Occipital lobe (tissue), 2 donors: ENCODE results near the gene MAP2K5. TPM values are rescaled to one million over a fixed set of nuclear protein-coding genes. Genes with fewer than 3 reads are reported as not detected.
A peak's percentile ranks its signal among the peaks of the same experiment; 100 is the strongest.

Experiments used
- DNase-seq: peaks from one replicate; lab custom pipeline; 2025; lab: John Stamatoyannopoulos, UW
- total RNA-seq: library from RNA; depleted of rRNA; stranded (reverse); fragments of >200 nt; gene quantifications from one replicate; pipeline ENCODE4 v1.2.3, GENCODE V29; 2014

Gene MAP2K5
- total RNA-seq, 1 donor from 2014 or later: 12.8 TPM

DNA sequence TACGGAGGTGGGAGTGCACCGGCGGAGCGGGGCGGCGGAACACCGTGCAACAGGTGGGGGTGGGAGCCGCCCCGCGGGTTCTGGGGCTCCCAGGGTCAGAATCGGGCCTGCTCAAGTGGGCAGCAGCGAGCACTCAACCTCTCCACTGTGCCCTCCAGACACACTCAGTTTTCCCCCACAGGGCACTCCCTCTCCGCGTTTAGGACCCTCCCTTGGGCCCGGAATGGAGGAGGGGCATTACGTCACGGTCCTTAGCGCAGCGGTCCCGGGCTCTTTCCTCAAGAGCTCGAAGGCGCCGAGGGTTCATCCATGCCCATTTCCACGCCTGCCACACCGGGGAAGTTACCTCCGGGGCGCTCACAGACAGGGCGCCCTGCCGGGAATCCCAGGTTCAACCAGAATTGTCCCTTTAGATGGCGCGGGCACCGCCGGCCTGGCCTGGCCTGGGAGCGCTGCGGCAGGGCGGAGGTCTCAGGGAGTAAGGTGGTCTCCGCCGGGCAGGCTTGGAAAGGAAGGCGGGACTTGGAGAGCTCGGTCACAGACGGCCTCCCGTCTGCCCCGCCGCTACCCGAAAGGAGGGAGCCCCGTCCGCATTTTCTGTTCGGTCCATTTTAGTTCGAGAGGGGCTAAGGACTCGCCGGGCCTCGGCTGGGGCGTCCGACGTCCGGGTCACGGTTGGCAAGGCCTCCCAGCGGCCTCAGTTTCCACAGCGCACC is 292.2 kb downstream of the MAP2K5 start:
- no peak for DNase-seq

DNA sequence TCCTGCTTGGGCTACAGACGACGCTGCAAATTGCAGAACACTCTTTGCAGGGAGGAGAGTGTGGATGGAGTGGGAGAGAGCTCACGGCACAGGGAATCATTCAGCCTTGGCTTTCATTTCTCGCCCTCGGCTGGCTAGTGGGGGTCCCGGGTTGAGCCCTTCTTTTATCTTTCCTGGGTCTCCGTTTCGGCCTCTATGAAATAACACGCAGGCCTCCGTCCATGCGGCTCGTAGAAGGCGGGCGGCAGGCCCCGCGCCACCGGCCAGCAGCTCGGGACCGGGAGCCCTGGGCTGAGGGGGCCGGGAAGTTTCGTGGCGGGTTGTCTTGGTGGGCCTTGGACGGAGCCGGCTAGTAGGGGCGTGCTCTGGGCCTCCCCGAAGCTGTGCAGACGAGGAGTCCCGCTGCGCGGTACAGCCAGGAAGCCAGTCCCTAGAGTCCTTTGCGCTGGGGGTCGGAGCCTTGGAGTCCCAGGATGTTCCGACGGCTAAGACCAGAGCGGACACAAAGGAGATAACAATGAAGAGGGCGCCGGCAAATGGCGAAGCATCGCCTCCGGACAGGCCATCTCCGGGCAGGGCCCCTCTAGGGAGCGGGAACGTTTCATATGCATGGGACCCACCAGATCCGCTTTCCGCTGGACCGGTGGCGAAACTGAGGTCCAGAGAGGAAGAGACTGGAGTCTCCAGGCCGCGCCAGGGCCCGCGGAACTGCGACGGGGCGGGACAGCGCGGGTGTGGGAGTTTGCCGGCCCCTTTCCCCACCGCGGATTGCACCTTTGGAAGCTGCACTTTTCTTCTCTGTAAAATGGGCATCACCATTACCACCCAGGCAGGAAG is 293.0 kb downstream of the MAP2K5 start:
- no peak for DNase-seq

DNA sequence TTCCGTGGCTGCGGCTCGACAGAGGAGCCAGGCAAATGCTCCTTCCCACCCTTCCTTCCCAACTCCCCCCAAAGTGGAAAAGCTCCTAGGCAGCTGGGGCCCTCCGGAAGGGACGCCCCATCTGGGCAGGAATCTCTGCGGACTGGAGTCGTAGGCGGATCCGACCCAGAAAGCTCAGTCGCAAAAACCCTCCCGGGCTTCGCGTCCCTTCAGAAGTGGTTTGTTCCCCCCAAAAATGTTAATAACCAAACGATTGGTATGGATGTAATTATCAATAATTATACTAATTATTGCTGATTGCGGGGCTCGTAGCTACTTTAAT is 293.6 kb downstream of the MAP2K5 start:
- no peak for DNase-seq

DNA sequence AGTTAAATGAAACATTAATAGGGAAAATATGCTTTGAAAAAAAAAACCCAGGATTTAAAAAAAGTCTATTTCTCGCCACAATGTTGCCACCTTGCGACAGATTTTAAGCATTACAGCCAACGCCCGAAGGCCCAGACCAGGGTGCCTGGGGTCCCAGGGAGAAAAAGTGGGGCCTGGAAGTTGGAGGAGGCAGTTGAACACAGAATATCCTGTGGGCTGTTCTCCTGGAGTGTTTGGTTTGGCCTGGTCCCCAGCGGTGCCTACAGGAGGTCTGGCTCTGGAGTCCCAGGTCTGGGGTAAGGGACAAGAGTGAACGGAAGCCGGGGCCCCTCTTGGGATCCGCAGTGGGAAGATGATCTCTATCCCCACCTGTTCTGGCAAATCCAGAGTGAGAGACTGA is 294.0 kb downstream of the MAP2K5 start:
- DNase-seq: no peak

DNA sequence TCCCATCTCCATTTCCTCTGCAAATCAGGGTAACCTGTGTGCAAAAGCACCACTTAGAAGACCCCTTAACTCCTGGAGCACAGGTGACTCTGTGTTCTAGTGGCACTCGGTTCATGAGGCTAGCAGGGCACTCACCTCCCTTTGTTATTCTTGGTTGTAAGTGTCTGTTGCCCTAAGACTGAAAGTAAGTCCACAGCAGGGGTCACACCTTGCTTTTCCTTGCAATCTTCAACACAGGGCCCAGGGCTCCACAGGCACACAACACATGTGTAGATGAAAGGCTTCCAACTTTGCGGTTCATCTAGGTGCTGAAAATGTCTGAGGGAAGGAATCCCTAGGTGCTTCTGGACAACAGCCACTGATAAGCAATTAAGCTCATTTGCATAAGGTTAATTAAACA is 294.5 kb downstream of the MAP2K5 start:
- DNase-seq: no peak

DNA sequence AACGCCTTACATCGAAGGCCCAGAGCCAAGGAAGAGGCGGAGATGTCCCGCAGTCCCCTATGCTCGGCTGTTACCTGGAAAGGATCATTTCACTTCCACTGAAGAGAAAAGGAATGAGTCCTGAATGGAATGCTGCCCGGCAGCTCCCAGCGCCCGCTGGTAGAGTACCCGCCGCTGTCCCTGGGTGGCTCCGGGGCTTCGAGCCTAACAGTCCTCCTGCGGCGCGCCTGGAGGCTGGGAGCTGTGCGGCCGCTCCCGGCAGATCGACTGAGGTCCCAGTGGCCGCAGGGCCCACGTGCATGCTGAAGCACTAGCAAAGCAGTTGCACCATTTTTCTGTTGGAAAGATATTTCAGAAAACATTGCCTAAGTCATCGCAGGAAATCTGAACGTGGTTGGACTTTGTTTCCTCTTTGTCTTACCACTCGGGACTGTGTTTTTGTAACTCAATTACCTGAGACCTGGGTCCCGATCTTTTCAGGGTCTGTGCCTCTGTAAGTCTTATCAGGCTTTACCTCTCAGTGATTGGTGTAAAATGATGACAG is 296.4 kb downstream of the MAP2K5 start:
- DNase-seq: peak; percentile 36

DNA sequence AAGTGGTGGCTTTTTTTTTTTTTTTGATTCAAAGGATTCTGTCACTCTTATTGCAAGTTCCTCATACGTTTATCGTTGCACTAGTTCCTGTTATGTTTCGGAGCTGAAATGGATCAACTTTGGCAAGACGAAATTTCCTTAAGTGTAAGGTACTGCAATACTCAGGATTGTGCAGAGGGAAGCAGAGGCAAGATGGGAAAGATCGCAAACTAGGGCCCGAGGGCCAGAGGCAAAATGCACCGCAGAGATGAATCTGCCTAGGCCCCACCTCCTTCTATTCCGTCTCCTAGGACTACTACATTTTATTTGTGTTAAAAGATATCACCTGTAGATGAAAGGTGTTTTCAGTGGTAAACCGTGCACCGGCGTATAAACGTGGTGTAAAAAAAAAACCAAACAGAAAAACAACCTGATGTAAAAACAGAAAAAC is 297.0 kb downstream of the MAP2K5 start:
- no peak for DNase-seq

DNA sequence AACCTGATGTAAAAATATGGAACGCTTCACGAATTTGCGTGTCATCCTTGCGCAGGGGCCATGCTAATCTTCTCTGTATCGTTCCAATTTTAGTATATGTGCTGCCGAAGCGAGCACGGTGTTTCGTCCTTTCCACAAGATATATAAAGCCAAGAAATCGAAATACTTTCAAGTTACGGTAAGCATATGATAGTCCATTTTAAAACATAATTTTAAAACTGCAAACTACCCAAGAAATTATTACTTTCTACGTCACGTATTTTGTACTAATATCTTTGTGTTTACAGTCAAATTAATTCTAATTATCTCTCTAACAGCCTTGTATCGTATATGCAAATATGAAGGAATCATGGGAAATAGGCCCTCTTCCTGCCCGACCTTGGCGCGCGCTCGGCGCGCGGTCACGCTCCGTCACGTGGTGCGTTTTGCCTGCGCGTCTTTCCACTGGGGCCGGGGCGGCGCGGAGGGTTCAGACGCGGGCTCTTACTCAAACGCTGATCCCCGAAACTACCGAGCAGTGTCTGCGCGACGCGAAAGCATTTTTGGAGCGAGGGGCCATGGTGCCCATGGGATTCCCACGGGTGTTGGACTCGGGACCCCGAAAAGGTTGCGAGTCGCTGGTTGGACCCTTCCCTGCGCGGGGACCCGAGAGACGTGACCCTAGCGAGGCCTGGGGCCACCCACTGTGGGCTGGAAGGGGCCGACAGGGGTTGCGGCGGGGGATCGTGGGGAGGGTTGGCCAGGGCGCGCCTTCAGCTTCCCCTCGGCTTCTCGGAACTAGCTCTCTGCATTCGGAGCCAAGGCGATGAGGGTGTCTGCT is 297.6 kb downstream of the MAP2K5 start, which contains the start of gene RNU6-1:
TSS of gene RNU6-1 (minus strand) at position 117 of the 820 bp plus-strand sequence.
- peak; percentile 90 for DNase-seq

DNA sequence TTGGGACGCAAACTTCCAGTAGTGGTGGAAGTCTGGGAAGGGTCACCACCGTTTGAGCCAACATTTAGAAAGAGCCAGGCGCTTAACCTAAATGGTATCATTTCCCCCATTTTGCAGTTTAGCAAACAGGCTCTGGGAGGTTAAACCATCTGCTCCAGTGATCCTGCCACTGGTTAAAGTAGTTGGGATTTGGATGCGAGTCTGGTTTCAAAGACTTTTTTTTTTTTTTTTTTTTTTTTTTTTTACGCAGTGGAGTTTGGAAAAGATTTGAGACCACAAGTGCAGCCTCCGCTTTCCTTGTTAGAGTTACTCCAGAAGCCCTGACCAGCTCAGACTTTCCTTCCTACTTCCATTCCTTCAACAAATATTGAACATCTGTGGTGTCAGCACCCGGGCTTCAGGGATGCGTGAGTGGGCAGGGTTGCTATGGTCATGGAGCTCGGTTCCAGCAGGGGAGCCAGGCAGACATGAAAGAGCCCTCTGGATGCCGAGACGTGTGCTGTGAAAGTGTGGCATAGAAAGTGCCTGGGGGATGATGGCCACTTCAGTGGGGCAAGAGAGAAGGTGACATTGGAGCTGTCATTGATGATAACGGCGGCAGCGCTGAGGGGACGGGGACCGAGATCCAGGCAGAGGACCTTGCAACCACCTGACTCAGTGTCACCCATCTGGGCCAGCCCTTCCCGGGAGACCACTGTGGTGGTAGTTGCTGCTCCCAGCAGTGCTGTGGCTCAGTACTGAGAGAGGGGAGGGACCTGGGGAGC is 298.4 kb downstream of the MAP2K5 start:
- DNase-seq: peak; percentile 21

DNA sequence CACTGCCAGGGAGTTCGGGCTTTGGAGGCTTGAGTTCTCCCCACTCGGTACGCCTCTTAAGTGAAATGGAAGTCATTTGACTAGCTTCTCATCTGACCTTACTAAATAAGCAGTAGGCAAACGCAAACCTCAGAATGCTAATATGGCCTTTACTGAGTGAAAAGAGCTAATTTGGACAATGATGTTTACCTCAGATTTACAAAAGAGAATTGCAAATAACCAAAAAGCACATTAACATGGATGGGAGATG is 298.9 kb downstream of the MAP2K5 start:
- no peak for DNase-seq

DNA sequence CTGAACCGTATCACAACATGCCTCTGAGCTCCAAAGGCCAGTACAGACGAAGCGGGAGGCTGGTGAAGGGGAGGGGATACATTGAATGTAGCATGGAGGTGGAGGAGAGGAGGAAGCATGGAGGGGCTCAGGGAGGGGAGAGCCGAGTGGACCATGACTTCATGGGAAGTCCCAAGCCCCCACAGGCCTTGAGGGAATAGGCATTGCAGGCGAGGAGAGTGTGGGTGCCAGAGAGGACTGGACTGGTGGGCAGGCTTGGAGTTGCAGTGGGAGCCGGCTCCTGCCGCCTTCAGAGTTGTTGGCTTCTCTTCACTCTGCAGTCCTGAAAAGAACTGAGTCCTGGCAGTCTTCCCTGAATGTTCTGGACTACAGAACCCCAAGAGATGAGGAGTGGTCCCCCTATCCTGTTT is 300.6 kb downstream of the MAP2K5 start:
- DNase-seq: no peak

DNA sequence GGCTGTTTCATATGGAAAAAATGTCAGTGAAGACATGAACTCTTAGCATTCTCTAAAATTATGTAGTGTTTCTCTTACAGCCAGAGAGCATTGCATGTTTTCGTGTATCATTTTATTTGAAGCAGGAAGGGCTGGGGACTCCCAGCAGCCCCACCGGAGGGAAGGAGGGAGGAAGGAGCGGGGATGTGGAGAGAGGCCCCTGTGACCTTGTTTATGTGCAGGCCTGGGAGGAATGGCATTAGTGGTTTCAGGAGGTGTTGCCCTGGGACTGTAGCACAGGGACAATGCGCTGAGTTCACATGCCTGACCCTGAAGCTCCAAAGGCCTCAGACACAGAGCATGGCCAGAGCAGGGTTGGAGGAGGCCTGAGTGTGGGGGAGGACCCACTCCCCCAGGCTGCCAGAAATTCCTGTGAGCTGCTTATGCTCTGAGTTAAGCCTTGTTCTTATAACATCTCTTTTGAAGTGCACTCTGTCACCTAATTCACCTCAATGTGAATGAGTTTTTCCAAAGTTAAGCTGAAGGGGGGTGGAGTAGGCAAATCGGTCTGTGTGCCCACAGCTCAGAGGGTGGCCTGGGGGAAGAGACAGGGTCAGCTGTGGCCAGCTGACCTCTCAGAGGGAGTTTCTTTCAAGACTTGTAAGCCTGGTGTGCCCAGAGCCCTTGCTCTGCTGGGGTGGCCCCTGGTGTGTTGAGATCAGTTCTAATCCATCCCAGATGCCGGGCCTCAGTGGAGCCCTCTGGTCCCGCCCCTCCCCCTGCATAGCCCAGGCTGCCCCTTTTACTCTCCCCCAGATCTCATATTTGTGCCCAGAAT is 301.3 kb downstream of the MAP2K5 start:
- DNase-seq: no peak

DNA sequence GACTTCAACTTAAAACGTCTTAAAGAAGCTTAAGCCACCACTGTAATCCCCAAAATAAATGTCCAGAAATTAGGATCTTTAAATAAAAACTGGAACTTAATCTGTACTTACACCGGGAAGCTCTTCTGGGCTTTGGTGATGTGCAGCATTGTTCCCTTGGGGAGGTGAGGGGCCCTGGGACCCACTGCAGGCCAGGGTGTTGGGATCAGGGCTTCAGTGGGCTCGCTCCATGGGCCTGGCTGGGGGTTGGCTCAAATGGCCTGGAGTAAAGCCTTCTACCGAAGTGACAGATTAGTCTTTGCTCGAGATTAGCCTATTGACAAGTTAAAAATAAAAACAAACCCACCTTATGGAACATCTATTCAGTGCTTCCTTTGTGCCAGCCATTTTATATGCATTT is 303.5 kb downstream of the MAP2K5 start:
- DNase-seq: no peak

DNA sequence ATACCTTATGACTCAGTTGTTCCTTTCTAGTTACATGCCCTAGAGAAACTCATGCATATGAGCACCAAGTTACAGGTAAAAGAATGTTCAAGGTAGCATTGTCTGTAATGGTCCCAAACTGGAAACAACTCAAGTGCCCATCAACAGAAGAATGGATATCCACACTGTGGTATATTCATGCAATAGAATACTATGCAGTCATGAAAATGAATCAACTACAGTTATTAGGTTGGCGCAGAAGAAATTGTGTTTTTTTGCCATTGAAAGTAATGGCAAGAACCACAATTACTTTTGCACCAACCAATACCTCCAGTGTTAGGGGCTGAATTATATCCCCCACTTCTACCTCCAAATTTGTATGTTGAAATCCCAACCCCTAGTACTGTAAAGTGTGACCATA is 307.0 kb downstream of the MAP2K5 start:
- DNase-seq: no peak

DNA sequence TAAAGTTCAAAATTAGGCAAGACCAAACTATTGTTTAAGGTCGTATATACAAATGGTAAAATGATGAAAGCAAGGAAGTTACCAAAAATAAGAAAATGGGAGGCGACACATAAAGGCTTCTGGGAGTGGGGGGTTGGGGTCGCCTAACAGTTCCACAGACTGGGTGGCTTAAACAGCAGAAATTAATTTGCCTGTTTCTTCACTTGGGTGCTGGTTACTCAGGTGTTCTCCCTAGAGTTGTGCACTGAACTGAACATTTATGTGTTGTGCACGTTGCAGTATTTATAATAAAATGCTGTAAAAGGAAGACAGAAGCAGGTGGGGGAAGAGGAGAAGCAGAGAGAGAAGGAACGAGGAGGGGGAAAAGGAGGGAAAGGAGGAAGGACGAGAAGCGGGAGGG is 307.8 kb downstream of the MAP2K5 start:
- DNase-seq: no peak

DNA sequence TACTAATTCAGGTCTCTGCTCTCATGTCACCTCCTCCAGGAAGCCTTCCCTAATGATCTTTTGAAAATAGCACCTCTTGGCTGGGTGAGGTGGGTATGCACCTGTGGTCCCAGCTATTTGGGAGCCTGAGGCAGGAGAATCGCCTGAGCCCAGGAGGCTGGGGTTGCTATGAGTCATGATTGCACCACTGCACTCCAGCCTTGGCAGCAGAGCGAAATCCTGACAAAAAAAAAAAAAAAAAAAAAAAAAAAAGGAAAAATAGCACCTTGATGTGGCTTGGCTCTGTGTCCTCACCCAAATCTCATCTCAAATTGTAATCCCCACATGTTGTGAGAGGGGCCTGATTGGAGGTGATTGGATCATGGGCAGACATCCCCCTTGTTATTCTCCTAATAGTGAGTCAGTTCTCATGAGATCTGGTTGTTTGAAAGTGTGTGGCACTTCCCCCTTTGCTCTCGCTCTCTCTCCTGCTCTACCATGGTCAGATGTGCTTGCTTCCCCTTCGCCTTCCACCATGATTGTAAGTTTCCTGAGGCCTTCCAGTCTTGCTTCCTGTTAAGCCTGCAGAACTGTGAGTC is 308.6 kb downstream of the MAP2K5 start:
- no peak for DNase-seq

DNA sequence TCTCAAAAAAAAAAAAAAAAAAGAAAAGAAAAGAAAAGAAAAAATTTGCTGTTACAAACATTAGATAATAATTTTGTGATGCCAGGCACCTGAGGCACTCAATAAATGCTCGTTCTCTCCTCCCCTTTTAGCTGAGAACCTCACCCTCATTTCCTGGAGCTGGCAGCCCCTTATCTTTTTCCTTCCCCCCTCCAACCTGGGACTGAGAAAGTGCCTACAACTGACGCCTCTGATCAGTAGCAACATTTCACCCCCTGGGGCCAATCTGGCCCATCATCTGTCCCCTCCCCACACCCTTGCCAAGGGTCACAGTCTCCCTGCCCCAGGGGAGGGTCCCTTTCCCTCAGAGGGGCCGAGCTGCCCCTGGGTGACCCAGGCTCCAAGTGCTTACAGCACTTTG is 309.9 kb downstream of the MAP2K5 start:
- no peak for DNase-seq

DNA sequence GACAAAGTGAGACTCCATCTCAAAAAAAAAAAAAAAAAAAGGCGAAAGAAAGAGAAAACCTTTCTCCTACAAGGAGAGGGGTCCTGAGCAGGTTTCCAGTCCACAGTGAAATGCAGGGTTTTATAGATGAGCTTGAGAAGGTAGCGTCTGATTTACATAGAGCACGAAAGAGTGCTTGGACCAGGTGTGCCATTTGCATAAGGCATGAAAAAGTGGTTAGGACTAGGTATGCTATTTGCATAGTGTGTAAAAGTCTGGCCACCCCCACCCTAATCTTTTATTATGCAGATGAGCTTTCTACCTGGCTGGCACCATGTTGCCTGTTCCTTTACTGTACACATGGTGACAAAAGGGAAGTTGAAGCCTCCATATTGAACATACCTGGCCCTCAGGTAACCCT is 311.0 kb downstream of the MAP2K5 start:
- no peak for DNase-seq

DNA sequence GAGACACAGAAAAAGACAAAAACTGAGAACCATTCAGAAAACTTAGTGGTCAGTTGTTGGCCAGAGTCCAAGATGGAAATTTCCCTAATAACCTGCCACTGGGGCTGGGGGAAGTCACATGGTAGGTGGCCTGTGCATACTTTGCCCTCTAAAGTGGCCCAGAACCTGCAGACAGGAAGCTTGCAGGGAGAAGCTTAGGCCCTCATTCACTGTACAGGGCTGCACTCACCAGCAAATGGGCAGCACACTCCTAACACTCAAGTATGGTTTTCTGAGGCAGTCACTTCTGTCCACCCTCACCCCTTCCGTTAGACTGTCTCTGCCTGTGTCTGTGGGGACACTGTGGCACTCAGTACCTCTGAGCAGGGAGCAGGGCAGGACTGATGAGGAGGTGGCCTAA is 311.9 kb downstream of the MAP2K5 start:
- DNase-seq: no peak

DNA sequence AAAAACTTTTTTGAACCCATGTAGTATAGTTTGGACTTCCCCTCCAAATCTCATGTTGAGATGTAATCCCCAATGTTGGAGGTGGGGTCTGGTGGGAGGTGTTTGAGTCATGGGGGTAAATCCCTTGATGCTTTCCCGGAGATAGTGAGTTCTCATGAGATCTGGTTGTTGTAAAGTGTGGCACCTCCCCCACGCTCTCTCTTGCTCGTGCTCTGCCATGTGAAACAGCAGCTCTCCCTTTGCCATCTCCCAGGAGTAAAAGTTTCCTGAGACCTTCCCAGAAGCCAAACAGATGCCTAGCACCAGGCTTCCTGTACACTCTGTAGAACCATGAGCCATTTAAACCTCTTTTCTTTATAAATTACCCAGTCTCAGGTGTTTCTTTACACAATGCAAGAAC is 313.3 kb downstream of the MAP2K5 start:
- DNase-seq: no peak
